GM19023 (cell line): ENCODE data around the gene TIGD2.

ENCODE experiments used
- ATAC-seq: cut with Tn5 transposase; IDR thresholded peaks from one replicate; pipeline ENCODE4 v1.9.1; 2021; ENCODE audit warnings: mild to moderate bottlenecking, moderate library complexity; ENCODE audit not compliant: unreplicated experiment

Gene TIGD2

DNA sequence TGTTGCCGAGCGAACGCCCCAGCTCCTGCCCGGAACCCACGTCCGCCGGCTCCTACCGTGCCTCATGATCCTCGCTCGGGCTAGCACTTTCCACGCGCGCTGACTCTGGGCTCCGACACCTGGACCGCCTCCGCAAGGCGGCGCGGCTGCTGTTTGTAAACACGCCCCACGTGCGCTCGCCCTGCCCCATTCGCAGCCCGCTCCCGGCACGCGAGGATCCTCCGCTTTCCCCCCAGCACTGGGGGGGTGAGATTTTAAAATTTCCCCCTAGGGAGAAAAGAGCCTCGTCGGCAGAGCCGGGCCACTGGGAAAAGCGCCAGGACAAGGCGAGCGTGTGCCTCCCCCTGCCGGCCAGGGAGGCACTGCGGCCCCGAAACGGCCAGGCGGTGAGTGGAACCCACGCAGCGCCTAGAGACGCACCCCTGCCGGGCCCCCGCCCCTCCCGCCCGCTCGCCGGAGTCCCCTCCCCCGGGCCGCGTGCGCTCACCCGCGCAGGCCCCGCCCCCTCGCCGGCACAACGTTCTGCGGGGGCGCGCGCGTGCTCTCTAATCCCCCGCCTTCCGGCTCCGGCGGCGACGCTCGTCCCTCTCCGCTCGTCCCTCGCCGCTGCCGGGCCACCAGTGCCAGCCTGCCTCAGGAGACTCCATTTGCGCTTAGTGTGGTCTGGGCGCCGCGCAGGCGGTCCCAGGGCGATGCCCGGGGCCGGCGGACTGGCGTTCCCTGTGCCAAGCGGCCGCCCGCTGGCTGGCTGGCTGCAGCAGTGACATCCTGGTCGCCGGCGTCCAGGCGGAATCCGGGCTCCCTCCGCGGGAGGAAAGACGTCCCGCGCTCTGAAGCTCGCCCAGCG lies at the start of gene TIGD2:
TSS of gene TIGD2 (plus strand) at position 548 of the 847 bp plus-strand sequence. CDS start 1,442 bp downstream, outside the sequence.
- ATAC-seq = peak; percentile 92

DNA sequence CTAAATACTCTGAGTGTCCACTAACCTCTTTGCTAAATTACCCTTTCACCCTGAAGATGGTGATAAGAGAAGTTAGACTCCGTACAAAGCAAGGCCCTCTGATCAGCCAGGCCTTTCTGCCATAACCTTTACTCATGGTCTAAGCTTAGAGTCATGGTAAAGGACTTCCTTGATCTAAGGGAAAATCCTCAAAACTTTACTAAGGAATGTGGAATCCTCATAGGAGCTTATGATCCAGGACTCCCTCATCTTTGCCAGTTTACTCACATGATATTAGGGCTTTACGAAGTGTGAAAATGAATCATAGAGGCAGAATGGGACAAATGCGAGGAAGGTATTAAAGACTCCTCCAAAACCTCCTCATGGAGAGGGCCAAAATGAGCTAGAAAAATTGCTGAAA lies 46.5 kb upstream of the TIGD2 start:
- no peak for ATAC-seq

DNA sequence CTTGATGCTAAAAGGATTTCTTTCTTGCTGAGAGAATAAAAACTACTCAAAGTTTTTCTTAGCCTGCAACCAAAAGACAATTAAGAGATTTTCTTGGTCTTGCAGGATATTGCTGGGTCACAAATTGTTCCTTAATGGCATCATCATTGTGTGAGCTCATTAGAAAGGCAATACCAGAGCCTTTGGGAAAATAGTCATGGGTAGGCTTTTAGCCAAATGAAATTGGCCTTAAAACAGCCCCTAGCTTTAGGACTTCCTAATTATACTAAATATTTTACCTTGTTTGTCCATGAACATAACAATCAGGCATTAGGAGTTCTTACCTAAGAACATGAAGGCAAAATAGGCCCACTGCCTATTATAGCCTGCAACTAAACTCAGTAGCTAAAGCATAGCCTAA lies 43.9 kb upstream of the TIGD2 start:
- no peak for ATAC-seq

- ATAC-seq = peak; percentile 62
These were observed 41.9 kb upstream of the TIGD2 start for GRCh38 chr4:89069481-89069880.

DNA sequence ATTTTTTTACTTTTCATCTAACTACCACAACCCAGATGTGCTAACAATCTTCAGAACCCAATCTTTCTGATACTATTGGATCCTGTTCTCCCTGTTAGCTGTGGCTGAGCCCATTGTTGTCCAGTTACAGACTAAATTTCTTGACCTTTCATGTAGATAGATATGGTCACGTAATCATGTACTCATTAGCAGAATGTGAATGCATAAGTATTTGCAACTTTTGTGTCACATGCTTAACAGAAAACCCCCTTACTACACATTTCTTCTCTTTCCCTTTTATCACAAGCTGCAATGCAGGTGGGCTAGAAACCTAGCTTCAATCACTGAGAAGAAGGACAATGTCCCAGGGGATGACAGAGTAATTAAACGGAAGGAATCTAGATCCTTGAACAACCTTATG lies 41.3 kb upstream of the TIGD2 start:
- ATAC-seq = peak; percentile 64

- ATAC-seq = no peak
These were observed 40.0 kb upstream of the TIGD2 start for GRCh38 chr4:89071311-89071710.

- no peak for ATAC-seq
These were observed 38.4 kb upstream of the TIGD2 start for GRCh38 chr4:89072921-89073320.

GRCh38 chr4:89077761-89078160 lies 33.6 kb upstream of the TIGD2 start:
- ATAC-seq = no peak

- ATAC-seq = no peak
These were observed 33.0 kb upstream of the TIGD2 start for GRCh38 chr4:89078300-89078699.

DNA sequence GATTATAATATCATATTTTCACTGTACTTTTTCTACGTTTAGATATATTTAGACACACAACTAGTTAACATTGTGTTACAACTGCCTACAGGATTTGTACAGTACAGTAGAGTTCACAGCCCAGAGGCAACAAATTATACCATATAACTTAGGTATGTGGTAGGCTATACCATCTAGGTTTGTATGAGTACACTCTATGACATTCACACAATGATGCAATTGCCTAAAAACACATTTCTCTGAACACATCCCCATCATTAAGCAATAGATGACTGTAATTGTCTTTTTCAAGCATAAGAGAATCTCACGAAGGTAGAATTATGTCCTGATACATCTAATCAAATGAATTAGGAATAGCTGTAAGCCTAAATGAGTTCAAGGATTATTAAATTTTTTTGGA lies 12.3 kb upstream of the TIGD2 start:
- no peak for ATAC-seq

- no peak for ATAC-seq
These were observed 11.9 kb upstream of the TIGD2 start for GRCh38 chr4:89099471-89099870.

GRCh38 chr4:89100853-89101252 lies 10.5 kb upstream of the TIGD2 start:
- peak; percentile 3 for ATAC-seq

- ATAC-seq = peak; percentile 91
These were observed 9.8 kb upstream of the TIGD2 start for GRCh38 chr4:89101256-89102161.

DNA sequence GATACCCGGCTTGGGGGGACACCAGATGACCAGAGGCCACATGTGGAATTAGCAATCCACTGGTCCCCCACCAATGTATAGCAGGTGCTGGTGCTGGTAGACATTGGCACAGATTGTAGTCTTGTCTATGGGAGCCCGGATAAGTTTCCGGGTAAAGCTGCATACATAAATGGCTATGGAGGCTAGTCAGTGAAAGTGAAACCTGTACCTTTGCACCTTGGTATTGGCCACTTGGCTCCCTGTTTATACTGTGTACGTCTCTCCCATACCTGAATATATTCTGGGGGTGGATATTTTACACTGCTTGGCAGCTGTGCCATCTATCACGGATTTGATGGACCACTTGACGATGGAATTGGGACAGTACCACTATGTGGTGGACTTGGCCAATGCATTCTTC lies 5.6 kb upstream of the TIGD2 start:
- ATAC-seq = no peak

DNA sequence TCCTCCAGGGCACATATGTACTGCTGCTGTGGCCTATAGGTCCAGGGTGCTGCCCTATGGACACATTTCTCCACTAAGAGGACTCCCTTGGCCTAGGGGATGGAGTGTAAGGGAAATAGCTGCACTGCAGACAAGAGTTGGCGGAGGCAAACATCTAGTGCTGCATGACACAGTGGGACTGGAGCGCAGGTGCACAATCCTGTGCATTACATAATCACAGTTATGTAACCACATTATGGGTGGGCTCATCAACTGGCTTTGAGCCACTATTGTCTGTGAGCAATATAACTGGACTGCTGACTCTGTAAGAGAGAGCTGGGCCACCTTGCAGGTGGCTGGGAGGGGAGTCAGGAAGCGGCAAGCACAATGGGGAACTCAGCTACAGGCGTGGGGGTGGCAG lies 3.2 kb upstream of the TIGD2 start:
- no peak for ATAC-seq

GRCh38 chr4:89109841-89110540 lies 1.3 kb upstream of the TIGD2 start:
- ATAC-seq = no peak

DNA sequence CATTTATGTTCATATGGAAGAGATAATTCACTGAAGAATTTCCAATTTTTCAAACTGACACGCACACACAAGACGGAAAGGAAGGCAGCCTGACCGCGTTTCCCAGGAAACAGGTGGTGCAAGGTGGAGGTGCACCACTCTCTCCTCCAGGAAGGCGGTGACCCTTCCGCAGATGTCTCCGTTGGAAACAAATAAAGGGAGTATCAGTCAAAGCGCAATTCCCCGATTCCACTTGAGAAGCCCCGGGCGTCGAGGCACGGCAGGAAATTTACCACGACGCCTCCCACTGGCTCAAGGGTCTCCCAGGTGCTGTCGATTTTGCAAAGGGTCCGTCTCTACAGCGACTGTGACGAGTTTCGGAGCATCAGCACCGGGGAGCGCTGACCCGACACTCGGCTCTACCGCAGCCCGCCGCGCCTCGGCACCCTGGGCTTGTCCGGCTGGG lies 770 bp upstream of the TIGD2 start:
- no peak for ATAC-seq

- no peak for ATAC-seq
These were observed 665 bp downstream of the TIGD2 start for GRCh38 chr4:89111833-89112563.

DNA sequence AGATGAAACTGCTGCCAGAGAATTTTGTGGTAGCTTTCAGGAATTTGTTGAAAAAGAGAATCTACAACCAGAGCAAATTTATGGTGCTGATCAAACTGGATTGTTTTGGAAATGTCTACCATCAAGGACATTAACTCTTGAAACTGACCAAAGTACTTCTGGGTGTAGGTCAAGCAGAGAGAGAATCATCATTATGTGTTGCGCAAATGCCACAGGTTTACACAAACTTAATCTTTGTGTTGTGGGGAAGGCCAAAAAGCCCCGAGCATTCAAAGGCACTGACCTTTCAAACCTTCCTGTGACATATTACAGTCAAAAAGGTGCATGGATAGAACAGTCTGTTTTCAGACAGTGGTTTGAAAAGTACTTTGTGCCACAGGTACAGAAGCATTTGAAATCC lies 2.1 kb downstream of the TIGD2 start:
- ATAC-seq = no peak

GRCh38 chr4:89114100-89114499 lies 2.8 kb downstream of the TIGD2 start:
- ATAC-seq = no peak
